Right ventricle myocardium superior (tissue), 1 donor: Measurements from ENCODE around the gene SLC35A2. TPM values are rescaled to one million over a fixed set of nuclear protein-coding genes. Genes with fewer than 3 reads are reported as not detected.

Source experiments
- ATAC-seq: fragments of 200-7000 bp; cut with Tn5 transposase; one replicate; pipeline ENCODE4 v1.9.1; 2020; ENCODE audit warnings: mild to moderate bottlenecking; ENCODE audit not compliant: poor library complexity
- DNase-seq: peaks from one replicate; pipeline ENCODE4 v3.0.0-alpha.2; 2020
- intact Hi-C: fragments of 100-400 bp; cut with DNase I; formaldehyde crosslinking; loops from one replicate; pipeline ENCODE4 v1.11.2; 2022
- total RNA-seq: library from RNA; stranded (reverse); fragmentation: NEBNext Ultra II Directional; extraction: Animal tissue kit (Norgen Biotek cat#: 25700); gene quantifications from one replicate; pipeline ENCODE4 v1.2.1, GENCODE V29; 2021
- donor health status: DM: no; HTN: yes; CAD: no; lungs with severe emphysema.

SLC35A2 gene
- total RNA-seq, 1 donor from 2014 or later = 12.9 TPM

GRCh38 chrX:48908600-48908999, 2.8 kb downstream of the SLC35A2 start:
- no peak for ATAC-seq
- intact Hi-C loops = no loop called here
- DNase-seq = no peak

- intact Hi-C loops = no loop called here
- no peak for DNase-seq
- ATAC-seq = no peak
Measured at GRCh38 chrX:48905090-48905790, 6.2 kb downstream of the SLC35A2 start.

- intact Hi-C loops = no loop called here
- no peak for ATAC-seq
- DNase-seq = no peak
Measured at GRCh38 chrX:48904626-48905025, 6.8 kb downstream of the SLC35A2 start.

- intact Hi-C loops = no loop called here
- DNase-seq (no peak), ATAC-seq (no peak)
Measured at GRCh38 chrX:48904180-48904579, 7.3 kb downstream of the SLC35A2 start.

DNA sequence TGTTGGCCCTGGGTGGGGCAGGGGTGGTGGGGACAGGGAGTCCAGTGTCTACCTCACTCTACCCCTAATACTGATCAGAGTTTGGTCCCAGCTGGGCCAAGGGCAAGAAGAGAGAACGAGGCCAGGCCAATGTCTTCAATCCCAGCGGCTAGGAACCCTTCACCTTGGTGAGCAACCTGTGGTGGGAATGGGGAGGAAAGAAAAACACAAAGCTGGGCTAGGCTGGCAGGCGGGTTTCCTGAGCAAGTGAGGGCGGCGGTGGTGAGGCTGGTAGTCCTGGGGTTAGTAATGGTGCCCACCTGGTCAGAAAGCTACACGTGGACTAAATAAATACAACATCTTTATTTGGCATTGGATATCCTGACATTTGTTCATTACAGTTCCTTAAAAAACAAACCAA, 8.2 kb downstream of the SLC35A2 start:
- DNase-seq = no peak
- intact Hi-C loops = no loop called here
- no peak for ATAC-seq

DNA sequence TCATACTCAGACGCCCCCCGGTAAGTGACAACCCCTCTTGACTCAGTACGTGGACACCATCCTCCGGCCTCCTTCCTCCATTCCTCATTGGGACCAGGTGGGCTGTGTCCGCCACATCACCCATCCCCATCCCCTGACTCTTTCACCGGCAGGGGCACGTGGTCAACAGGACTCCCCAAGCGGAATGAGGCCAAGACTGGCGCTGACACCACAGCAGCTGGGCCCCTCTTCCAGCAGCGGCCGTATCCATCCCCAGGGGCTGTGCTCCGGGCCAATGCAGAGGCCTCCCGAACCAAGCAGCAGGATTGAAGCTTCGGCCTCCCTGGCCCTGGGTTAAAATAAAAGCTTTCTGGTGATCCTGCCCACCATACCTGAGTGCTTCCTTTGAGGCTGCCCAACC, 8.7 kb downstream of the SLC35A2 start:
- no peak for ATAC-seq

DNA sequence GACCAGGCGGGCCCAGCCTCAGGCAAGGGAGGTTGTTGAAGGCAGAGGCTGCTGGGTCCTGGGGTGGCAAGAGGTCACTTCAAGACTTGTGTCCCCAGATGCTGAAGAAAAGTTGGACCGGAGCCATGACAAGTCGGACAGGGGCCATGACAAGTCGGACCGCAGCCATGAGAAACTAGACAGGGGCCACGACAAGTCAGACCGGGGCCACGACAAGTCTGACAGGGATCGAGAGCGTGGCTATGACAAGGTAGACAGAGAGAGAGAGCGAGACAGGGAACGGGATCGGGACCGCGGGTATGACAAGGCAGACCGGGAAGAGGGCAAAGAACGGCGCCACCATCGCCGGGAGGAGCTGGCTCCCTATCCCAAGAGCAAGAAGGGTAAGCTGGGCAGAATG, 9.3 kb downstream of the SLC35A2 start:
- DNase-seq (no peak), ATAC-seq (no peak)
- intact Hi-C loops = no loop called here

More for the DNA sequence above, 8.7 kb downstream of the SLC35A2 start:
- intact Hi-C loops = no loop called here
- DNase-seq = no peak

DNA sequence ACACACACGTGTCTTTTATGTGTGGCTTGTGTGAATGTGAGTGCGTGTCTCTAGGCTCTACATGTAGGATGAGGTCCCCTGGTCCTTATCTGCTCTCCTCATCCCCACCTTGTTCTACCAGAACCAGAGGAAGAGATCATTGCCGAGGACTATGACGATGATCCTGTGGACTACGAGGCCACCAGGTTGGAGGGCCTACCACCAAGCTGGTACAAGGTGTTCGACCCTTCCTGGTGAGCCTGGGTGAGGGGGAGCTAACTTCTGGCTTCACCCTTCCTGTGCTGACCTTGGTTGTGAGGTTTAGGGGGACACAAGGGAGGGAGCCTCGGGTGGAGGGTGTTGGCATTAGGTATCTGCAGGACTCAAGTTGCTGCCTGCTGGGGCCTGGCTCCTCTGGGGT, 10.4 kb downstream of the SLC35A2 start:
- DNase-seq (no peak), ATAC-seq (no peak)
- intact Hi-C loops = no loop called here

DNA sequence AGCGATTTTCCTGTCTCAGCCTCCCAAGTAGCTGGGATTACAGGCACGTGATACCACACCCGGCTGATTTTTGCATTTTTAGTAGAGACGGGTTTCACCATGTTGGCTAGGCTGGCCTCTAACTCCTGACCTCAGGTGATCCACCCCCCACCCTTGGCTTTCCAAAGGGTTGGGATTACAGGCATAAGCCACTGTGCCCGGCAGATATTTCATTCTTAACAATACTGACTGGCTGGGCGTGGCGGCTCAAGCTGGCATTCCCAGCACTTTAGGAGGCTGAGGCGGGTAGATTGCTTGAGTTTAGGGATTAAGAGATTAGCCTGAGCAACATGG, 12.4 kb downstream of the SLC35A2 start:
- intact Hi-C loops = loop anchor here (10.0 kb wide), 1 partner anchor 94 kb away; the partner anchor contains the start of gene HDAC6
- ATAC-seq (no peak), DNase-seq (no peak)

- ATAC-seq = peak; percentile 97
- peak; percentile 93 for DNase-seq
- intact Hi-C loops = loop anchor here (10.0 kb wide), 1 partner anchor 93 kb away; the partner anchor contains the start of gene HDAC6
Measured at GRCh38 chrX:48897625-48898306, 13.7 kb downstream of the SLC35A2 start, which contains the start of the genes PQBP1 and TIMM17B. Gene PQBP1, plus strand, starts transcription at chrX:48897930. Its CDS starts 580 bp downstream, at chrX:48898510. Gene TIMM17B, minus strand, starts transcription at chrX:48897768. Its CDS starts 19 bp downstream, at chrX:48897749.

- DNase-seq (peak; percentile 76), ATAC-seq (peak; percentile 69)
- intact Hi-C loops = loop anchor here (10.0 kb wide), 1 partner anchor 92 kb away; the partner anchor contains the start of gene HDAC6
Measured at GRCh38 chrX:48897157-48897624, 14.3 kb downstream of the SLC35A2 start.

DNA sequence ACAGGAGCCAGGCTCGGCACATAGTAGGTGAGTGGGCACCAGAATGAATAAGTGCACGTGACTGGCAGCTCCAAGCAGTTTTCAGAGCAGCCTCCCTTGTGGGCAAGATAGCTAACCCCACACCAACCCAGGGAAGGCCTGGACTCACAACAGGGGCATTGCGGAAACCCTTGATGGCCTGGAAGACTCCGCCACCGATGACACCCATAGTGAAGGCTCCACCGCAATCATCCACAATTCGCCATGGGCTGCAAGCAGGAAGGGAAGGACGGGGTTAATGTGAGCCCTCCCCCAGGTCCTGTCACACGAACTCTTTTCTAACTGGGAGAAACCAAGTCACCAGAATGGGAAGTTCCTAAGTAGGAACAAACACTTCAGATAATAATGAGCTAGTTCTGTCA, 14.8 kb downstream of the SLC35A2 start:
- ATAC-seq = no peak
- intact Hi-C loops = loop anchor here (10.0 kb wide), 1 partner anchor 92 kb away; the partner anchor contains the start of gene HDAC6
- no peak for DNase-seq

- ATAC-seq = no peak
- DNase-seq = no peak
- intact Hi-C loops = loop anchor here (10.0 kb wide), 1 partner anchor 90 kb away; the partner anchor contains the start of gene HDAC6
Measured at GRCh38 chrX:48894891-48895290, 16.6 kb downstream of the SLC35A2 start.

DNA sequence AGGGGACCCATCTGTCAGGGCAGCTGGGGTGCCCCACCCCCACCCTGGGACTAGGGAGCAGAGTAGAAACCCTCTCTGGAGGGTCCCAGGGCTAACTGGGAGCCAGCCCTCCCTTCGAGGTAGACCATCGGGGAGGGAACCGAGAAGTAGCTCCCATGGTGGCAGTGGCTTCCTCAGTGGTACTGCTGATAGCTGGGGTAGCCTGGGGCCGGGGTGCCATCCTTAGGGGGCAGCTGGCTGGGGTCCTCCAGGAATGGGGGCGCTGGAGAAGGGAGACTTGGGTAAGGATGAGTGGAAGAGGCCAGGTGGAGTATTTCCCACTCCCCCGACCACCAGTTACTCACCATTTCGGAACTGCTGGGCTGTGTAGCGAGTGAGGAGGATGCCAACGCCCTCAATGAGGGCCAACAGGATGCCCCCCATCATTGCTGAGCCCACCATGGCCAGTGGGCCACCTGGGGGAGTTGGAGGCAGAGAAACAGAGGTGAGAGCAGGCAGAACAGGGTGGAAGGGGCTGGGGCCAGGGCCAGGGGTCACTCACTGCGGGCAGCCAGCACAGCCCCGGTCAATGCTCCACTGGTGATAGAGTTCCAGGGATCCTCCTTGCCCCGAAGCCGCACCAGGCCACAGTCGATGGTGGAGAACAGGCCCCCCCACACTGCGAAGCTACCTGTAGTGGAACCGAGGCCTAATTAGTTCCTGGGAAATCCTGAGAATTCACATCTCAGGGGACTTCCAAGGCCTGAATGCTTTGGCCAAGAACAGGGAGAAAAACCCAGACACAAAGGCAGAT, 17.7 kb downstream of the SLC35A2 start:
- DNase-seq (no peak), ATAC-seq (no peak)
- intact Hi-C loops = loop anchor here (10.0 kb wide), 1 partner anchor 89 kb away; the partner anchor contains the start of gene HDAC6

DNA sequence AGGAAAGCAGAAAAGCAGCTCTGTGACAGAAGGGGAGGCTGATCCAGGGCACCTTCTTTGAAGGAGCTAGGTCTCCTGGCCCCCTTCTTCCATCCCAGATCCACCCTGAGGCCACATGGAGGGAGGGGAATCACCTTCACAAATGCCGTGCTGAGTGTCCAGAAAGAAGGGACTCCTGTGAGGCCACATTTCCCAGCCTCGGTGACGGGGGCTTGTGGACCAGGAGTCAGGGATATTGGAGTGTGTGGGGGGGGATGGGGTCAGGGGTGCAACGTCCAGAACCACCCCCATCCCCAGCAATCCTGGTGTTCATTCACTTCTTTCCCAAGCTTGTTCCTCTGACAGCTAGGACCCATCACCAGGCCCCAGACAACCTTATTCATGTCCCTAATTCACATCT, 18.6 kb downstream of the SLC35A2 start:
- no peak for ATAC-seq
- intact Hi-C loops = loop anchor here (10.0 kb wide), 1 partner anchor 88 kb away; the partner anchor contains the start of gene HDAC6
- DNase-seq = no peak

GRCh38 chrX:48891402-48892288, 19.8 kb downstream of the SLC35A2 start:
- intact Hi-C loops = loop anchor here (10.0 kb wide), 1 partner anchor 87 kb away; the partner anchor contains the start of gene HDAC6
- peak; percentile 91 for DNase-seq
- peak; percentile 97 for ATAC-seq

DNA sequence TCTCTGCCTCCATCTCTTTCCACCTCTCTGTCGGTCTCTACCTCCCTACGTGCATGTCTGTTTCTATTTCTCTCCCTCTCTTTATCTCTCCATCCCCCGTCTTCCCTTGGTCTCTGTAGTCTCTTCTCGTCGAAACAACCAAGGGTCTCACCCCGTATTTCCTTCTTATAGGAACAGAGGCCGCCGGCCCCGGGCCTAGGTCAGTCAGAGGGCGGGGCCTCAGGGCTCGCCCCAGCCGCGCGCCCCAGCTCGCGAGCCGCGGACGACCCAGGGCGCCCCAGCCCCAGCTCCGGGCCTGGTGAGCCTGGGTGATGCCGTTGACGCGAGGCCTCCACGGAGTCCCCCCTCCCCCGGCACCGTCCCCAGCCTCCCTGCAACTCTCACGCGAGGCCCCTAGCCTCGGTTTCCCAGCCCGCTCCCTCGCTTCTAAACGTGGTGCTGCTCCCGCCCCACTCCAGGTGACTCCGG, 20.5 kb downstream of the SLC35A2 start:
- DNase-seq (peak; percentile 49), ATAC-seq (peak; percentile 65)
- intact Hi-C loops = loop anchor here (10.0 kb wide), 1 partner anchor 86 kb away; the partner anchor contains the start of gene HDAC6
